HG03442 (cell line): Measurements from ENCODE around the gene TMSB10.
A peak's percentile ranks its signal among the peaks of the same experiment; 100 is the strongest.
"Not testable (repeated sequence)": the region's sequence is repeated elsewhere in the genome, so short reads cannot be mapped to it uniquely, and the experiment has no call there.

Experiments
- ATAC-seq: cut with Tn5 transposase; IDR thresholded peaks from one replicate; pipeline ENCODE4 v1.9.1; 2021; ENCODE audit warnings: mild to moderate bottlenecking, moderate library complexity; ENCODE audit not compliant: unreplicated experiment

TMSB10 gene

GRCh38 chr2:84901593-84902120, 3.8 kb upstream of the TMSB10 start:
- ATAC-seq = no peak

- no peak for ATAC-seq
Observed at GRCh38 chr2:84902526-84902925, 2.9 kb upstream of the TMSB10 start.

- ATAC-seq = no peak
Observed at GRCh38 chr2:84904151-84904550, 1.3 kb upstream of the TMSB10 start.

- ATAC-seq = no peak
Observed at GRCh38 chr2:84904717-84905174, 710 bp upstream of the TMSB10 start.

- peak; percentile 27 for ATAC-seq
Observed at GRCh38 chr2:84906108-84906899, 848 bp downstream of the TMSB10 start.

GRCh38 chr2:84906900-84907714, 1.7 kb downstream of the TMSB10 start:
- peak; percentile 27 for ATAC-seq

- no peak for ATAC-seq
Observed at GRCh38 chr2:84908948-84909713, 3.7 kb downstream of the TMSB10 start.

GRCh38 chr2:84911135-84911678, 5.8 kb downstream of the TMSB10 start:
- ATAC-seq = no peak

GRCh38 chr2:84912984-84913383, 7.5 kb downstream of the TMSB10 start:
- no peak for ATAC-seq

- no peak for ATAC-seq
Observed at GRCh38 chr2:84914334-84914733, 8.9 kb downstream of the TMSB10 start.

GRCh38 chr2:84915675-84916074, 10.2 kb downstream of the TMSB10 start:
- ATAC-seq = not testable (repeated sequence)

- not testable (repeated sequence) for ATAC-seq
Observed at GRCh38 chr2:84917821-84918220, 12.4 kb downstream of the TMSB10 start.

- ATAC-seq = no peak
Observed at GRCh38 chr2:84918430-84918829, 13.0 kb downstream of the TMSB10 start.

GRCh38 chr2:84919885-84920580, 14.6 kb downstream of the TMSB10 start:
- peak; percentile 48 for ATAC-seq

GRCh38 chr2:84923009-84923408, 17.6 kb downstream of the TMSB10 start:
- ATAC-seq = no peak

- peak; percentile 19 for ATAC-seq
Observed at GRCh38 chr2:84924173-84925106, 19.0 kb downstream of the TMSB10 start.

- ATAC-seq = no peak
Observed at GRCh38 chr2:84925336-84925723, 19.9 kb downstream of the TMSB10 start.

GRCh38 chr2:84925724-84926376, 20.4 kb downstream of the TMSB10 start:
- peak; percentile 84 for ATAC-seq

- no peak for ATAC-seq
Observed at GRCh38 chr2:84927275-84927627, 21.8 kb downstream of the TMSB10 start.
